SK-N-MC (cell line): Measurements from ENCODE around the gene PRKG1.

Source experiments
- DNase-seq: peaks from one replicate; pipeline ENCODE4 v3.0.0-alpha.2; 2011; ENCODE audit warnings: low read depth, low spot score
- H3K27ac ChIP-seq: fragments of 200-600 bp; sonication (generic); 2 replicates; pipeline ENCODE4 v1.5.1; 2016; ENCODE audit warnings: mixed run types
- H3K36me3 ChIP-seq: fragments of 200-600 bp; sonication (generic); 2 replicates; pipeline ENCODE4 v1.6.1; 2017; ENCODE audit warnings: antibody characterized with exemption, low read length, mixed read lengths; ENCODE audit not compliant: insufficient read depth
- H3K4me3 ChIP-seq: fragments of 200-600 bp; sonication (generic); 2 replicates; pipeline ENCODE4 v1.5.1; 2016
- H3K9ac ChIP-seq: fragments of 200-600 bp; sonication (generic); 2 replicates; pipeline ENCODE4 v1.8.0; 2017; ENCODE audit warnings: mixed run types, mixed read lengths; ENCODE audit not compliant: insufficient read length
- H3K9me3 ChIP-seq: fragments of 200-600 bp; sonication (generic); 2 replicates; pipeline ENCODE4 v1.6.1; 2017; ENCODE audit warnings: low read depth, mild to moderate bottlenecking, antibody characterized with exemption, low read length, moderate library complexity, mixed read lengths
- EZH2 ChIP-seq: fragments of 200-600 bp; sonication (generic); IDR thresholded peaks from one replicate; pipeline ENCODE4 v1.6.1; 2017; ENCODE audit warnings: antibody characterized with exemption
- FOXP2 ChIP-seq: optimal IDR thresholded peaks from 2 replicates; pipeline ENCODE3; 2011; ENCODE audit warnings: mild to moderate bottlenecking, moderate library complexity; ENCODE audit not compliant: insufficient read depth; ENCODE audit errors: extremely low read length, control extremely low read depth
- POLR2AphosphoS5 ChIP-seq: IDR thresholded peaks from 2 replicates; pipeline ENCODE4 v1.6.1; 2012; ENCODE audit warnings: mild to moderate bottlenecking, low read depth, low read length, borderline replicate concordance

Gene PRKG1

DNA sequence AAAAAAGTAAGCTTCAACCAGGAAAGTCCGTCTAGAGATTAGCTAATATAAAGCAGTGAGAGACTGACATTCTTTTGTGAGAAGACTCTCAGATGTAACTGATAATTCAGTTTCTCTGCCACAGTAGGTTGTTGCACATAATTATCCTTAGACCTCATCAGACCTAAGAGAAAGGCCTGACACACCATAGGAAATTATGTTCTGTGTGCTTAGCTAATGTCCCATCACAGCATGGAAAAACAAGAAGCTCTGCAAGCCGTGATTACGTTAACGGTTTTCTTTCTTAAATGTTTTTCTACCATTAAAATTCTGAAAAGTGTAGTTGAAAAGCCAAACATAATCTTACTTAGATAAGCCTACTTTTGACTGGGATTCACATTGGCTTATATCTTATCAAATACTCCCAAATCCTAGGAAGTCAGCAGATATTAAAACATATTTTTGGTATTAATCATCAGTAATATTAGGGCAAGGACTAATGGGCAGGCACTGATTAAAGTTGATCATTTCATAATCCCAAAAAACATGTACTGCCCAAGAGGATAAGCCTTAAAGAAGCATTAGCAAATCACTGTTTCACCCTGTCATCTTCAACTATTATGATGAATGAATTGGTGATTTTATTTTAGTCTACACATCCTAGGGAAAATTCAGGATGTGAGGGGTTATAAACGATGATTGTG is 619.9 kb downstream of the PRKG1 start:
- Histone ChIP-seq H3K9ac (no peak overlapping the region), H3K4me3 (no peak overlapping the region), H3K36me3 (no peaks in the 10 kb centered on the region; the same call in 1 of the 2 replicates), H3K27ac (no peak overlapping the region), H3K9me3 (no peaks in the 10 kb centered on the region)
- TF ChIP-seq EZH2 (no peak), POLR2AphosphoS5 (no peak), FOXP2 (no peak)
- DNase-seq, result no peak

DNA sequence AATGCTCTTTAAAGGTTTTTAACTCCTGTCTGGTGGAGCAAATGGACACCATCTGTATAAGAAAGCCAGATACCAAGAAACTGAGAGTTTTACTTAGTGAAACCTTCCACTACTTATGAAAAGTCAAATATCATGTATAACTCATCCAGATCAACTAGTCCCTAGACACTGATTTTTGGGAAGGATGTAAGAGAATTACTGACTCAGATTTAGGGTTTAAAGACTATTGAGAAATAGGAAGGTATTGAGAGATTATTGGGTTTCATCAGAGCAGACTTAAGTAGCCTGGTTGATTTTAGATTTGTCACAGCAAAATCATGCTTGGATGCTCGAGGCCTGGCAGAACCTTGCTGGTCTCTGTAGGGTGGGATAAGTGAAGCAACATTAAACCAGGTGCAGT is 622.0 kb downstream of the PRKG1 start:
- no peaks in the 10 kb centered on the region; the same call in 1 of the 2 replicates for H3K36me3 ChIP-seq
- no peak for TF ChIP-seq FOXP2
- TF ChIP-seq POLR2AphosphoS5, result no peak
- no peak for TF ChIP-seq EZH2
- H3K27ac ChIP-seq, result no peak overlapping the region
- H3K4me3 ChIP-seq, result no peak overlapping the region
- no peaks in the 10 kb centered on the region for H3K9me3 ChIP-seq
- no peak overlapping the region for H3K9ac ChIP-seq
- no peak for DNase-seq

DNA sequence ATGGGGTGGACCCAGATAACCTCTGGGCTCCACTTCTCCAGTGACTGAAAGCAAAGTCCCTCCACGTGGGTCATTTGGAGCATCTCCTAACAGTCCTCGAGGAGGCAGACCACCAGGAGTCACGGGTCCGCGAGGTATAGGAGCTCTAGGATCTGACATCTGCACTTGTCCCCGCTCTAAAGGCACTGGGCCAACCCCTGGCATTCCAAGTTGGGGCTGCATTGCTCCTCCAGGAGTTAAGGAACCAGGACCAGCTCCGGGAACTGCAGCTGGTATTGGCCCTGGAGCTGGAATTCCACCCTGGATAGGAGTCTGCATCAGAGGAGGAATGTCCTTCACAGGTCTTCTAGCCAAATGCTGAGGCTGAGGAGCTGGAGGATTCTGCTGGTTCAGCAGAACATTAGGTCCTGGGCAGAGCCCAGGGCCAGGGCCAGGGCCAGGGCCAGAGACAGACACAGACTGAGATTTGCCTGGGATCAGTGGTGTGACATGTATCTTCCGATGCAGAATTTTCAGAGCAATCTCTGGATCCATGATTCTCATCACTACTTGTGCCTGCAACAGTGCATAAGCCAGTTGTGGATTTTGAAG is 624.3 kb downstream of the PRKG1 start:
- TF ChIP-seq FOXP2 (no peak), EZH2 (no peak), POLR2AphosphoS5 (no peak)
- Histone ChIP-seq H3K4me3 (peak overlapping the region; percentile 84), H3K36me3 (no peaks in the 10 kb centered on the region; the same call in 1 of the 2 replicates), H3K9ac (peak overlapping the region; percentile 93), H3K9me3 (no peaks in the 10 kb centered on the region), H3K27ac (no peak overlapping the region)
- no peak for DNase-seq

DNA sequence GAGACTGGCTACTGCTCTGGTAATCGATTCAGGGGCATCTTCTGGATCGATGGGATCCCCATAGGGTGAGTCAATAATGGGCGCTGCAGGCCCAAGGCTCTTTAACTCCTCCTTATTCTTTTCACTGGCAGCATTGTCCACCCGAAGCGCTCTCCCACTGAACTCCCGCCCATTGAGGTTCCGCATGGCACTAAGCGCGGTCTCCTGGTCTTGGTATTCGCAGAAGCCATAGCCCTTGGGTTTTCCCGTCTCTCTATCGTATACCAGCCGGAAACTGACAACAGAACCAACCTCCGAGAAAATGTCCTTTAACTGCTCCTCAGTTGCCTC is 624.8 kb downstream of the PRKG1 start:
- DNase-seq, result no peak
- Histone ChIP-seq H3K9me3 (no peaks in the 10 kb centered on the region), H3K27ac (peak overlapping the region; percentile 96)

DNA sequence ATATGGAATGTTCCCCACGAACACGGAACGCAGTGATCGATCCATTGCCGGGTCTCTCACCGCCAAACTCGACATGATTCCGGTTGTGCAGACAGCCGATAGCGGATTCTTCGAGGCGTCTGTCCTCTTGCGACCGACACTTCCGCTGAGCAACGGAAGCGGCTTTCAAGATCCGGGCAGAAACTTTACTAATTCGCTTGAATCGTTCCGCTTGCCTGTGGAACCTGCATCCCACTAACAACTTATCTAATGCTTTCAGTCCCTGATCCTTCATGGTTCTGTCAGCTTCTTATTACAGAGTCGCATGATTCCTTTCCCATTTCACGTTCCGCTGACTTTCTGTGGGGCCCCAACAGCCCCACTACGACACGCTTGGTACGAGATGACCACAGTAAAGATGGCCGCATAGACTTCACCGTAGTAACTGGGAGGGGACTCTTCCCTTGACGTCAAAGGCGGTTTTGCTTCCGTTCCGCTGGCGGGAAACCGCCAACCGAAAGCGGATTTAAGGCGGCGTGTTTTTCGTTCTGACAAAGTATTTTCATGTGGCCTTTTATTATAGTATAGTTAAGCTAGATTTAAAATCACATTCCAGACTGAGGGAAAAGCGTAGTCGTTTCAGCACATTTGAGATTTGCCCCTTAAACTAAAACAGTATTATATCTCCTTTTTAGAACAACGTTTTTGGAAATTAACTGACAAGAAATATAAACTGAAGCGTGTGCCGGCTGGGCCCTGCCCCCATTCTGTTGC is 625.4 kb downstream of the PRKG1 start, which contains the start of gene CSTF2T:
Gene CSTF2T, minus strand, starts transcription at position 121 of the 753 bp plus-strand sequence. Its CDS starts 46 bp downstream, at position 75.
- peak; percentile 80 for TF ChIP-seq POLR2AphosphoS5
- TF ChIP-seq EZH2, result no peak
- TF ChIP-seq FOXP2, result no peak
- H3K36me3 ChIP-seq, result no peaks in the 10 kb centered on the region; the same call in 1 of the 2 replicates
- DNase-seq, result peak; percentile 50
- no peaks in the 10 kb centered on the region for H3K9me3 ChIP-seq
- H3K9ac ChIP-seq, result peak within 1 kb of the TSS; percentile 93
- peak within 1 kb of the TSS; percentile 84 for H3K4me3 ChIP-seq
- H3K27ac ChIP-seq, result peak within 1 kb of the TSS; percentile 96

More for the DNA sequence above, 624.8 kb downstream of the PRKG1 start:
- no peak for TF ChIP-seq EZH2
- no peak for TF ChIP-seq FOXP2
- no peak for TF ChIP-seq POLR2AphosphoS5
- H3K36me3 ChIP-seq, result no peaks in the 10 kb centered on the region; the same call in 1 of the 2 replicates
- peak overlapping the region; percentile 84 for H3K4me3 ChIP-seq
- H3K9ac ChIP-seq, result peak overlapping the region; percentile 93

DNA sequence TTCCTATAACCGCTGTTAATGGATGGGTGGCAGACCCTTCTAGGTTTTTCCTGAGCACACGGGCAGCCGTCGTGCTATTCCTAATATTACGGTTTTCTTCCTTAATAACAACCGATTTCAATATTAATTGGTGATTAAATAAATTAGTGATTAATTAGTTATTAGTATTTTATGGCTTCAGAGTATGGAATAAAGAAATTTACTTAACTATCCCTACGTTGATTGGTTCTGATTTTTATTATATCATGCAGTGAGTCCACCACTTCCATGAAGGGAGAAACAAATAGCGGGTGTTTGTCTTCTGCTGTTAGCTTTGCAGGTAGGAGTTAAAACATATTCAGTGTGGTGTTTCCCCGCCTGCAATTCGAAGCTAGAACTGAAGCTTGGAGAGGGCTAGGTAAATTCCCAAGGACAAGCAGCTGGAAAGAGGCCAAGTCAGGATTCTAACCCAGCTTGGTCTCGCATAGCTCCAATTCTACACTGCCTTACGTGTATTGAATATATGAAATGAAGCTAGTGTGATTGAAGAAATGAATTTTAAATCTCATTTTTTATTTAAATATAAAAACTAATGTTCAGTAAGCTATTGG is 626.0 kb downstream of the PRKG1 start:
- H3K27ac ChIP-seq, result peak overlapping the region; percentile 96
- no peaks in the 10 kb centered on the region for H3K9me3 ChIP-seq
- no peak for DNase-seq
- peak overlapping the region; percentile 93 for H3K9ac ChIP-seq
- no peaks in the 10 kb centered on the region; the same call in 1 of the 2 replicates for H3K36me3 ChIP-seq
- H3K4me3 ChIP-seq, result peak overlapping the region; percentile 84
- TF ChIP-seq FOXP2 (no peak), POLR2AphosphoS5 (no peak), EZH2 (no peak)

DNA sequence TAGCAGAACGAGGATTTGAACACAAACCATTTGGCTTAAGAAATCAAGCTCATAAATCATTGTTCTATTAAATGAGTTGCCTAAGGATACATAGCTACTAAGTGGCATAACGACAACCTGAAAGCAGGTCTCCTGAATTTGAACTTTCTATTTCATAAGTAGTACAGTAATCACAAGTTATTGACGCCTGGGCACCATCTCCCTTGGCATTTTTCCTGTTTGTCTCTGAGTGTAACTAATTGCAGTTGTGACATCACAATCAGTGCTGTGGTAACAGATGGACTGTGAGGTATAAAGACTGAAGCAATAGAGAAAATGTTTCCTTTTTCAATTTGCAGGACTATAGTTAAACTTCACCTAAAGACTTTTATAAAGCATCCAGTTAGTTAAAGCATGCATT is 631.5 kb downstream of the PRKG1 start:
- no peak for DNase-seq
- H3K9ac ChIP-seq, result no peak overlapping the region
- H3K9me3 ChIP-seq, result no peaks in the 10 kb centered on the region
- TF ChIP-seq EZH2 (no peak), FOXP2 (no peak)
- no peak overlapping the region for H3K4me3 ChIP-seq
- no peaks in the 10 kb centered on the region for H3K36me3 ChIP-seq
- H3K27ac ChIP-seq, result no peak overlapping the region

DNA sequence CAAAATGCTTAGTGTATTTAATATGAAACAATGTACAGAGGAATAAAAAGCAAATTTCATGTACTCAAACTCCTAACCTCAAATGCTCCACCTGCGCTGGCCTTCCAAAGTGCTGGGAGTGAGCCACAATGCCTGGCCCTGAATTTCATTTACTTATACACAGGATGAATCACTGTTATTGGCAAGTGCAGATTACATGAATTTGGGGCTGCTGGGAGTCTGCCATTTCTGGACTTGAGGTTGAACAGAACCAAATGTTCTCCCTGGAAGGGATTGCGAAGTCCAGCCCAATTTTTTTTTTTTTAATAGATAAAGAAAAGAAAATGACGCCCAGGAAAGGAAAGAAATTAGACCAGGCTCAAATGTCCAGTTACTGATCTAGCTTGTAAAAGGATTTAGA is 631.9 kb downstream of the PRKG1 start:
- Histone ChIP-seq H3K36me3 (no peaks in the 10 kb centered on the region), H3K27ac (no peak overlapping the region), H3K9ac (no peak overlapping the region), H3K4me3 (no peak overlapping the region), H3K9me3 (no peaks in the 10 kb centered on the region)
- TF ChIP-seq POLR2AphosphoS5 (no peak), FOXP2 (no peak), EZH2 (no peak)
- no peak for DNase-seq
